HG02973 (cell line): ENCODE results near the gene NPLOC4.
"Not testable (repeated sequence)": the region's sequence is repeated elsewhere in the genome, so short reads cannot be mapped to it uniquely, and the experiment has no call there.

ENCODE experiments used
- ATAC-seq: cut with Tn5 transposase; IDR thresholded peaks from one replicate; pipeline ENCODE4 v1.9.1; 2021; ENCODE audit warnings: moderate library complexity; ENCODE audit not compliant: unreplicated experiment

The NPLOC4 gene

GRCh38 chr17:81589612-81590011, 47.3 kb downstream of the NPLOC4 start:
- ATAC-seq = no peak

GRCh38 chr17:81586096-81586495, 50.8 kb downstream of the NPLOC4 start:
- ATAC-seq = no peak

GRCh38 chr17:81584771-81585170, 52.1 kb downstream of the NPLOC4 start:
- ATAC-seq = not testable (repeated sequence)

GRCh38 chr17:81583589-81584342, 53.1 kb downstream of the NPLOC4 start:
- ATAC-seq = no peak

- no peak for ATAC-seq
Observed at GRCh38 chr17:81582749-81583148, 54.2 kb downstream of the NPLOC4 start.

- ATAC-seq = no peak
Observed at GRCh38 chr17:81582341-81582740, 54.6 kb downstream of the NPLOC4 start.

- ATAC-seq = no peak
Observed at GRCh38 chr17:81581758-81582157, 55.2 kb downstream of the NPLOC4 start.

- no peak for ATAC-seq
Observed at GRCh38 chr17:81580481-81580880, 56.4 kb downstream of the NPLOC4 start.

GRCh38 chr17:81579821-81580321, 57.0 kb downstream of the NPLOC4 start:
- no peak for ATAC-seq

- no peak for ATAC-seq
Observed at GRCh38 chr17:81579298-81579697, 57.6 kb downstream of the NPLOC4 start.

GRCh38 chr17:81578561-81579225, 58.2 kb downstream of the NPLOC4 start:
- ATAC-seq = no peak

- no peak for ATAC-seq
Observed at GRCh38 chr17:81578038-81578441, 58.9 kb downstream of the NPLOC4 start.

GRCh38 chr17:81577278-81578000, 59.5 kb downstream of the NPLOC4 start:
- ATAC-seq = no peak

GRCh38 chr17:81576621-81577277, 60.2 kb downstream of the NPLOC4 start:
- ATAC-seq = no peak

- ATAC-seq = no peak
Observed at GRCh38 chr17:81575836-81576235, 61.1 kb downstream of the NPLOC4 start.

GRCh38 chr17:81574643-81574956, 62.3 kb downstream of the NPLOC4 start:
- no peak for ATAC-seq

GRCh38 chr17:81573794-81574642, 62.9 kb downstream of the NPLOC4 start:
- no peak for ATAC-seq

- no peak for ATAC-seq
Observed at GRCh38 chr17:81572563-81573168, 64.2 kb downstream of the NPLOC4 start.

- no peak for ATAC-seq
Observed at GRCh38 chr17:81570964-81571363, 65.9 kb downstream of the NPLOC4 start.

- no peak for ATAC-seq
Observed at GRCh38 chr17:81569986-81570514, 66.9 kb downstream of the NPLOC4 start.
